Right lobe of liver (tissue), 6 donors: ENCODE results near the gene DUSP12. TPM values are rescaled to one million over a fixed set of nuclear protein-coding genes. Genes with fewer than 3 reads are reported as not detected.
A peak's percentile ranks its signal among the peaks of the same experiment; 100 is the strongest.

Source experiments
- ATAC-seq, 4 donors: fragments of 200-7000 bp; cut with Tn5 transposase; one replicate each; pipeline ENCODE4 v1.9.1; 2020; ENCODE audit warnings: mild to moderate bottlenecking in 4 of 4, moderate library complexity in 4 of 4
- DNase-seq, 3 donors: peaks; one replicate each; pipeline ENCODE4 v3.0.0-alpha.2; 2020
- H3K27ac ChIP-seq, 3 donors: fragments of 200-600 bp; one replicate each; pipeline ENCODE4 v1.8.0; 2022
- H3K27me3 ChIP-seq, 2 donors: fragments of 200-600 bp; one replicate each; pipeline ENCODE4 v1.8.0; 2022
- H3K36me3 ChIP-seq, 4 donors: fragments of 200-600 bp; sonication (generic) in 1 of 4; one replicate each; pipeline versions ENCODE4 v1.5.1 to v1.8.0; 2017 to 2022; ENCODE audit warnings: control low read depth in 1 of 4
- H3K4me1 ChIP-seq, 4 donors: fragments of 200-600 bp; sonication (generic) in 1 of 4; one replicate each; pipeline versions ENCODE4 v1.5.1 to v1.8.0; 2017 to 2022; ENCODE audit warnings: control low read depth in 1 of 4
- H3K4me3 ChIP-seq, 3 donors: fragments of 200-600 bp; one replicate each; pipeline ENCODE4 v1.8.0; 2022
- H3K9me3 ChIP-seq, 4 donors: fragments of 200-600 bp; sonication (generic) in 1 of 4; one replicate each; pipeline versions ENCODE4 v1.5.1 to v1.8.0; 2017 to 2022; ENCODE audit warnings: control low read depth in 1 of 4
- POLR2A ChIP-seq: fragments of 450-650 bp; IDR thresholded peaks from one replicate; pipeline ENCODE4 v1.6.1; 2017; ENCODE audit warnings: antibody characterized with exemption, mild to moderate bottlenecking
- WGBS: methylation state at CpG from one replicate; pipeline ENCODE4 v1.1.6; 2018; ENCODE audit warnings: low coverage, low lambda C conversion rate; ENCODE audit not compliant: insufficient coverage; ENCODE audit errors: missing lambda C conversion rate; 5-methylcytosine and 5-hydroxymethylcytosine counted together
- intact Hi-C, 2 donors: fragments of 100-400 bp; cut with DNase I; formaldehyde crosslinking; loops; one replicate each; pipeline versions ENCODE4 v1.11.2 to v1.14.1; 2022
- total RNA-seq, 6 experiments: library from RNA; depleted of rRNA in 2 of 6; stranded (reverse); fragments of >200 nt in 2 of 6; fragmentation: NEBNext Ultra II Directional in 3 of 6; extraction: Animal tissue kit (Norgen Biotek cat#: 25700) in 3 of 6; gene quantifications; one replicate each; pipeline versions ENCODE4 v1.1.0 to v1.2.4, GENCODE V29; 2016 to 2023
- TF ChIP-seq, protein P1 (sequence below), 4 donors: fragments of 200-600 bp in 3 of 4; fragments of 450-650 bp in 1 of 4; IDR thresholded peaks; one replicate each; pipeline versions ENCODE4 v1.5.1 to v1.8.0; 2016 to 2022; ENCODE audit warnings: antibody characterized with exemption in 4 of 4, mild to moderate bottlenecking in 2 of 4
- donor health status: DM: no; HTN: yes; CAD: no.
- donor health status: DM: no; HTN: no; CAD: no.
- donor health status: DM: no; HTN: no; CAD: no.
- donor health status: DM: no; HTN: yes; CAD: no.
- donor health status: DM: no; HTN: yes; CAD: no.

DUSP12 gene
- total RNA-seq, 6 experiments from 2014 or later: 4.0 to 7.1 (median 4.7) TPM

- H3K9me3 ChIP-seq: no peaks in the 10 kb centered on the region
- peaks cover 0 to 13% (median 0%) of the 10 kb centered on the region in 4 donors for H3K4me1 ChIP-seq
- 0% methylated on average over 9 of the region's 34 CpGs for WGBS
- no peaks in the 10 kb centered on the region for H3K27me3 ChIP-seq
- H3K27ac ChIP-seq: peak overlapping the region; percentile 55 to 79 (median 66)
- no peaks in the 10 kb centered on the region for H3K36me3 ChIP-seq
- peak; percentile 46 to 62 (median 61) for DNase-seq
- TF ChIP-seq, protein P1, sequence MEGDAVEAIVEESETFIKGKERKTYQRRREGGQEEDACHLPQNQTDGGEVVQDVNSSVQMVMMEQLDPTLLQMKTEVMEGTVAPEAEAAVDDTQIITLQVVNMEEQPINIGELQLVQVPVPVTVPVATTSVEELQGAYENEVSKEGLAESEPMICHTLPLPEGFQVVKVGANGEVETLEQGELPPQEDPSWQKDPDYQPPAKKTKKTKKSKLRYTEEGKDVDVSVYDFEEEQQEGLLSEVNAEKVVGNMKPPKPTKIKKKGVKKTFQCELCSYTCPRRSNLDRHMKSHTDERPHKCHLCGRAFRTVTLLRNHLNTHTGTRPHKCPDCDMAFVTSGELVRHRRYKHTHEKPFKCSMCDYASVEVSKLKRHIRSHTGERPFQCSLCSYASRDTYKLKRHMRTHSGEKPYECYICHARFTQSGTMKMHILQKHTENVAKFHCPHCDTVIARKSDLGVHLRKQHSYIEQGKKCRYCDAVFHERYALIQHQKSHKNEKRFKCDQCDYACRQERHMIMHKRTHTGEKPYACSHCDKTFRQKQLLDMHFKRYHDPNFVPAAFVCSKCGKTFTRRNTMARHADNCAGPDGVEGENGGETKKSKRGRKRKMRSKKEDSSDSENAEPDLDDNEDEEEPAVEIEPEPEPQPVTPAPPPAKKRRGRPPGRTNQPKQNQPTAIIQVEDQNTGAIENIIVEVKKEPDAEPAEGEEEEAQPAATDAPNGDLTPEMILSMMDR (IDR thresholded peaks at IDR 0.05): peak in 2 of 4 donors; percentile 8 to 28
- TF ChIP-seq POLR2A: no peak
- intact Hi-C loops: no loop called here
- ATAC-seq: peak; percentile 37 to 51 (median 44)
- peak overlapping the region; percentile 48 to 79 (median 63) for H3K4me3 ChIP-seq
Measured at GRCh38 chr1:161725908-161726472, 23.6 kb upstream of the DUSP12 start.

DNA sequence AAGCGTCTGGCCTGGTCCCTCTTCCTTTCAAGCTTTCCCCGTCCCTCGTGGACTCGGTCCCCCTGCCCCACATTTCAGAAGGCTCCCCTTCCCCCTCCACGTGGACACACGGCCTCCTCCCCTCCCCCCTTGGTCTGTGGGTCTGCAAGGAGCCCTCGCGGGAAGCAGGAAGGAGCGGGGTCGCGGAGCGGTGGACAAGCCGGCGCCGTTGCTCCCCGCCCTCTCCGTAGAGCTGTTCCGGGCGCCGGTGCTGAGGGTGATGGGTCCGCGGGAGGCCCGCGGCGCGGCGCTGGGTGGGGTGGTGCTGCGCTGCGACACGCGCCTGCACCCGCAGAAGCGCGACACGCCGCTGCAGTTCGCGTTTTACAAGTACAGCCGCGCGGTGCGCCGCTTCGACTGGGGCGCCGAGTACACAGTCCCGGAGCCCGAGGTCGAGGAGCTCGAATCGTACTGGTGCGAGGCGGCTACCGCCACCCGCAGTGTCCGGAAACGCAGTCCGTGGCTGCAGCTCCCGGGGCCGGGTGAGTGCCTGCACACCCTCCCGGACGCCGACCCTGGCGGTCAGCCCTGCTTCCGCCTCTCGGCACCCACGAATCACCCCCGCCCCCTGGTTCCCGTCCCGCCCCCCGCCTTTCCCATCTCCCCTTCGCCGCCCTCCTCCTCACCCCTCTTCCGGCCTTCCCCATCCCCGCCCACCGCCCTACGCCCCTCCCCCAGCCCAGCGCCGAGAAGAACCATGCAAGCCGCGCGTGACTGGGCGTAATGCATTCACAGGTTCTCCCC, 22.9 kb upstream of the DUSP12 start:
- H3K27ac ChIP-seq: peak overlapping the region; percentile 55 to 91 (median 78)
- no peaks in the 10 kb centered on the region for H3K27me3 ChIP-seq
- DNase-seq (peak; percentile 79 to 91 (median 84)), ATAC-seq (peak; percentile 78 to 90 (median 86))
- 0% methylated on average over 21 of the region's 83 CpGs for WGBS
- H3K4me1 ChIP-seq: peaks cover 0 to 13% (median 0%) of the 10 kb centered on the region in 4 donors
- peak; percentile 88 for TF ChIP-seq POLR2A
- TF ChIP-seq, protein P1 (IDR thresholded peaks at IDR 0.05): peak in 1 of 4 donors; percentile 18
- no peaks in the 10 kb centered on the region for H3K9me3 ChIP-seq
- peak overlapping the region; percentile 48 to 79 (median 63) for H3K4me3 ChIP-seq
- intact Hi-C loops: no loop called here
- H3K36me3 ChIP-seq: no peaks in the 10 kb centered on the region

DNA sequence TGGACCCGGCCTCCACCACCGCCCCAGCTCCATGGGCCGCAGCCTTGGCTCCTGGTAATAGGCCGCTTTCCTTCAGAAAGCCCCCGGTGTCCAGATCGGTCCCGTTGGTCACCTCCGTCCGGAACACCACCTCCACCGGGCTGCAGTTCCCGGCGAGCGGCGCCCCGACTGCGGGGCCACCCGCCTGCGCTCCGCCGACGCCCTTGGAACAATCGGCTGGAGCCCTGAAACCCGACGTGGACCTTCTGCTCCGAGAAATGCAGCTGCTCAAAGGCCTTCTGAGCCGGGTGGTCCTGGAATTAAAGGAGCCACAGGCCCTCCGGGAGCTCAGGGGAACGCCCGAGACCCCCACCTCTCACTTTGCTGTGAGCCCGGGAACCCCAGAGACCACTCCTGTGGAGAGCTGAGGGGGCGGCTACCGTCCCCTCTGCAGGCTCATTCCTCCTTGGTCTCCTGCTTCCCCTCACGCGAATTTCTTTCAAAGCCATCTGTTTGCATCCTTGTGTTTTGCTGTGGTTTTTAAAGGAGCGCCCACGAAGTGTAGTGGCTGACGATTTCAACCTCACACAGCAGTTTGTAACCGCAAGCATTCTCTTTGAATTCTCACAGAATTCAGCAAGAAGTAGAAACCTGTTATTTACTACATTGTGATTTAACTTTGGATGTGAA, 22.2 kb upstream of the DUSP12 start:
- peak in 1 of 4 donors; percentile 1 for ATAC-seq
- Histone ChIP-seq H3K36me3 (no peaks in the 10 kb centered on the region), H3K4me3 (peak overlapping the region; percentile 48 to 79 (median 63)), H3K4me1 (peaks cover 0 to 13% (median 0%) of the 10 kb centered on the region in 4 donors), H3K9me3 (no peaks in the 10 kb centered on the region), H3K27me3 (no peaks in the 10 kb centered on the region), H3K27ac (peak overlapping the region; percentile 69 to 91 (median 78))
- 6% methylated on average over 9 of the region's 38 CpGs for WGBS
- TF ChIP-seq, protein P1 (IDR thresholded peaks at IDR 0.05): no peak
- TF ChIP-seq POLR2A: no peak
- intact Hi-C loops: no loop called here
- DNase-seq: no peak

- H3K27ac ChIP-seq: no peak overlapping the region
Measured at GRCh38 chr1:161728376-161729226, 21.0 kb upstream of the DUSP12 start.

More at GRCh38 chr1:161728376-161729226, 21.0 kb upstream of the DUSP12 start:
- H3K27me3 ChIP-seq: no peaks in the 10 kb centered on the region
- peaks cover 0 to 13% (median 0%) of the 10 kb centered on the region in 4 donors for H3K4me1 ChIP-seq
- H3K4me3 ChIP-seq: no peak overlapping the region
- ATAC-seq: no peak
- WGBS: 60% methylated on average over 4 of the region's 7 CpGs
- no peak for DNase-seq
- H3K9me3 ChIP-seq: no peaks in the 10 kb centered on the region
- no peaks in the 10 kb centered on the region for H3K36me3 ChIP-seq
- TF ChIP-seq, protein P1 (IDR thresholded peaks at IDR 0.05): no peak
- TF ChIP-seq POLR2A: no peak
- intact Hi-C loops: no loop called here
